GM12801 (cell line): ENCODE results near the gene ATP2B3.

Experiments used
- TF ChIP-seq, protein P1 (sequence below): IDR thresholded peaks from one replicate; pipeline ENCODE4 v1.5.1; 2011; ENCODE audit warnings: control low read depth; ENCODE audit not compliant: insufficient read length; ENCODE audit errors: extremely low read depth

Gene ATP2B3

DNA sequence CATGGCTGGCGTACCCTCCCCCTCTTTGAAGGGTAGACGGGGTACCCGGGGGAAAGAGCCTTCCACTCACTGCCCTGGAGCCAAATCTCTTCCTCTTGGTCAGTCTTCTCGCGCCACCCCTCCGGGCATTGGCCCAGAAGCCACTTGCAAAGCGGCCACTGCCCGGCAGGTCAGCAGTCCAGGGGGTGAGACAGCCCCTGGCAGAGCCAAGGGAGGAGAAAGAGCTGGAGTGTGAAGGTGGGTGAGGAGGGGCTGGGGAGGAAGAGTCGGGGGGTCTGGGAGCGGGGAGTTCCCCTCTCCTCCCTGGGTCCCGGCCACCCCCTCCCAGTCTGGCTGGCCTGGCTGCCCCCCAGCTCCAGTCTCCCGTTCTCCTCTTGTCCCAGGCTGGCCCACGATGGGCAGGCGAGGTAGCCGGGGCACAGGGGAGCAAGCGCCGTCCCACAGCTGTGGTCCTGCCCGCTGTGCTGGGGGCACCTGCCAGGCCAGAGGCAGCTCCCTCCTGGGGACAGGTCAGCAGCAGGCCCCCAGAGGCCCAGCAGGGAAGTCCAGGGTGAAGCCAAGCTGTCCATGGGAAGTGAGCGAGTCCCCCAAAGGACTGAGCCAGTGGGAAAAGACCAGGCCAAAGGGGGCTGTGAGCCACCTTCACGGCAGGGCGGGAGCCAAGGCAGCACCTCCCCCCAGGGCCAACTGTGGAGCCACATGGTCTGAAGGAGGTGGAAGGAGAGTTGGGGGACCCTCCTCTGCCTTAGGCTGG is 108.0 kb downstream of the ATP2B3 start:
- TF ChIP-seq, protein P1, sequence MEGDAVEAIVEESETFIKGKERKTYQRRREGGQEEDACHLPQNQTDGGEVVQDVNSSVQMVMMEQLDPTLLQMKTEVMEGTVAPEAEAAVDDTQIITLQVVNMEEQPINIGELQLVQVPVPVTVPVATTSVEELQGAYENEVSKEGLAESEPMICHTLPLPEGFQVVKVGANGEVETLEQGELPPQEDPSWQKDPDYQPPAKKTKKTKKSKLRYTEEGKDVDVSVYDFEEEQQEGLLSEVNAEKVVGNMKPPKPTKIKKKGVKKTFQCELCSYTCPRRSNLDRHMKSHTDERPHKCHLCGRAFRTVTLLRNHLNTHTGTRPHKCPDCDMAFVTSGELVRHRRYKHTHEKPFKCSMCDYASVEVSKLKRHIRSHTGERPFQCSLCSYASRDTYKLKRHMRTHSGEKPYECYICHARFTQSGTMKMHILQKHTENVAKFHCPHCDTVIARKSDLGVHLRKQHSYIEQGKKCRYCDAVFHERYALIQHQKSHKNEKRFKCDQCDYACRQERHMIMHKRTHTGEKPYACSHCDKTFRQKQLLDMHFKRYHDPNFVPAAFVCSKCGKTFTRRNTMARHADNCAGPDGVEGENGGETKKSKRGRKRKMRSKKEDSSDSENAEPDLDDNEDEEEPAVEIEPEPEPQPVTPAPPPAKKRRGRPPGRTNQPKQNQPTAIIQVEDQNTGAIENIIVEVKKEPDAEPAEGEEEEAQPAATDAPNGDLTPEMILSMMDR = no peak

GRCh38 chrX:153626025-153626633 is 108.7 kb downstream of the ATP2B3 start:
- TF ChIP-seq, protein P1 = no peak

DNA sequence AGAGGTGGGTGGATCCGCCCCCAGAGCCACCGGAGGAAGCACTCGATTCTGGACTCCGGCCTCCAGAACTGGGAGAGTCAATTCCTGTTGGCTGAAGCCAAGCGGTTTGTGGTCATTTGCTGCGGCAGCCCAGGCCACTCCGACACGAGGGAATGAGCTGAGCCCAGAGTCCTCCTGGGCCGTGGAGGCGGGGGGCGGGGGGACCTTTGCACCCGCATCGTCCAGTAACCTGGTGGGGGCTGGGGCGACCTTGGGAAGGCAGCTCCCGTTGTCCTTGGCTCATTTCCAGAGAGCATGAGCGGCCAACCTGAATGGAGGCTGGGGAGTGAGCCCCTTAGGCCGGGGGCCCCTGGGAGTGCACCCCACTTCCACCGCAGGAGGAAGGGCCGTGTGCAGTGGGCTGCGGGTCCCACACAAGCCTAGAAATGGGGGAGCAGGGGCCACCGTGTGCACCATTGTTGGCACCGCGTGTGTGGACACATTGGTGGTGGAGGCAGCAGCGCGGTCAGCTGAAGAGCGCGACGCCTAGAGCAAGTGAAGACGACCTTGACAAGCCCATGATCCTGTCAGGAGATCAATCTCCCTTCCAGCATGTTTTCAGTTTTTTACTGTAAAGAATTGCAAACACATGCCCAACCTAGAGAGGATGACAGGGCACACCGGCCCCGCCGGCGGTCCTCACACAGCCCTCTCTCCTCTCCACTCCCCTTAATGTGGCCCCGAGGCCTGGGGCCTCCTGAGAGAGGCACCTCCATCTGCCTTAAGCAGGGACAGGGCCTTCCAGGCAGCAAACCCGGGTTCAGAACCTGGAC is 109.6 kb downstream of the ATP2B3 start:
- TF ChIP-seq, protein P1 = no peak

GRCh38 chrX:153627675-153628111 is 110.3 kb downstream of the ATP2B3 start:
- TF ChIP-seq, protein P1 = no peak

DNA sequence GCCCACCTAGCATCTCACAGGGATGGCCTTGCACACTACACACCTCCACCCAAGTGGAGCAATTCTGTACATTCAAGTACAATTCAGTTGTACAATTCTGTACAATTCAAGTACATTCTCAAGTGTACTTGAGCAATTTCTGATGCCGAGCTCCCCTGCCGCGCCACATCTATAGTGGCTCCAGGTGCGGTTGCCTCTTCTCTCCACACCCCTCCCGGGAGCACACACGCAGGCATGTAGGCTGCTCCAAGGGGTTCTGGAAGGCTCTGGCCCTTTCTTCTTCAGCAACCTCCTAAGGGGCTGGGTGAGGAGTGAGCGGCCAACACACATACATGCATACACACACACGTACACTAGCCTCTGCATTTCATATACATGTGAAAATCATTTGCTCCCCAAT is 110.7 kb downstream of the ATP2B3 start:
- TF ChIP-seq, protein P1 = no peak

DNA sequence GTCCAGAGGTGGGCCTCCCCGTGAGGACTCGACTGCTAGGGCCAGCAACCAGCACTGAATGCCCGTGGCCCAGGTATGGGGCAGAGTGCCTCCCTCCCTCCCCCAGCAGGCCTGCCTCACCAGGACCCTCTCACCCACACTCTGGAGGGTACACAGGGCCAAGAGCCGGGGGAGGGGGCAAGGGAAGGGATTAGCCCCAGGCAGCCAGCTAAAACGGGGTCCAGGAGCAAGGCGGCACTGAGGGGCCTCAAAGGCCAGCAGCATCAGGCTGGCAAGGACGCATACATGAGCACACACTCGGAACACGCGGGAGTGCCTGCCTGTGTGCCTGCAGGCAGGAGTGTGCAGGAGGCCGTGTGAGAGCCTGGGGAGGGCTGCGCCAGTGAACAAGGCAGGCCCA is 111.2 kb downstream of the ATP2B3 start:
- TF ChIP-seq, protein P1 = no peak

DNA sequence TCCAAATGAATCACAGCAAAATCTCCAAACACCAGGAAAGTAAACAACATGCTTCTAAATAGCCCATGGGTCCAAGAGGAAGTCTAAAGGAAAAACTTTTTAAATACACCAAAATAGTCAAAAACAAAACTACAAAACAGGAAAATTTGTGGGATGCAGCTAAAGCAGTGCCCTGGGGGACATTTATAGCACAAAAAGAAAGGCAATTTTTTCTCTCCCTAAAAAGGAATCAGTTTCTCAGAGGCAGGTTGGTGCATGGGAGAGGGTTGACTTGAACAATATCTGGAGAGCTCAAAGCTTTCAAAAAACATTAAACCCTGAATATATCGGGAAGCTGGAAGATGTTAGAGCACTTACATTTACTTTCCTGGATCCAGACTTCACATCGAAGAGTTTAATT is 113.9 kb downstream of the ATP2B3 start:
- TF ChIP-seq, protein P1 = no peak
